ENCODE results near the gene RRP8. TPM values are rescaled to one million over a fixed set of nuclear protein-coding genes. Genes with fewer than 3 reads are reported as not detected.

RRP8 gene
- total RNA-seq, 1 experiment from 2014 or later: 15.1 TPM

DNA sequence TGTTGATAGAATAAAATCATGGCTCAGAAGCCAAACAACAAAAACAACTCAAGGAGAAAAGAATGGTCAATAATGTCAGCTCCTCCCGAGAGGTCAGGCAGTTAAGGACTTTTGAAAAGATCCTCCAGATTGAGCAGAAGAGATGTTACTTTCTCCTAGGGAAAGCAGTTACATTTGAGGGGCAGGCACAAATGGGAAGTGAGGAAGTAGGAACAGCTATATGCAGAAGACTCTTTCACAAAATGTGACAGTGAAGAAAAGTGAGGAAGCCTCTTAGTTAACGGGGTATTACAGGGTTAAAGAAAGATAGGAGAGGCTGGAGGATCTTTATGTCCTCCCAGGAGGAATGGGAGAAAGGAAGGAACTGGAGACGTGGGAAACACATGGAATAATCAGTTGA, 48.8 kb upstream of the RRP8 start:
- Histone ChIP-seq H3K4me3 (ENCODE audit: low read length) (no peak overlapping the region), H3K27me3 (ENCODE audit: low read length) (peaks cover 62% of the 10 kb centered on the region), H3F3A (ENCODE audit: low read length, unreplicated experiment) (no peaks in the 10 kb centered on the region), H3K9me2 (replicated peaks; ENCODE audit: low read length) (no peaks in the 10 kb centered on the region), H3K79me2 (ENCODE audit: low read length) (no peaks in the 10 kb centered on the region), H3K9me3 (ENCODE audit: low read length) (no peaks in the 10 kb centered on the region), H3K36me3 (ENCODE audit: low read depth, low read length) (no peaks in the 10 kb centered on the region), H3K27ac (ENCODE audit: low read length) (no peak overlapping the region), H4K20me1 (ENCODE audit: low read length) (no peaks in the 10 kb centered on the region), H3K4me2 (ENCODE audit: low read length) (no peak overlapping the region), H3K9ac (ENCODE audit: low read length) (no peak overlapping the region), H3K4me1 (ENCODE audit: insufficient read depth, low read length) (no peaks in the 10 kb centered on the region; the same call in 1 of the 2 replicates), H2AFZ (ENCODE audit: low read length) (no peak overlapping the region)
- TF ChIP-seq, protein P1, sequence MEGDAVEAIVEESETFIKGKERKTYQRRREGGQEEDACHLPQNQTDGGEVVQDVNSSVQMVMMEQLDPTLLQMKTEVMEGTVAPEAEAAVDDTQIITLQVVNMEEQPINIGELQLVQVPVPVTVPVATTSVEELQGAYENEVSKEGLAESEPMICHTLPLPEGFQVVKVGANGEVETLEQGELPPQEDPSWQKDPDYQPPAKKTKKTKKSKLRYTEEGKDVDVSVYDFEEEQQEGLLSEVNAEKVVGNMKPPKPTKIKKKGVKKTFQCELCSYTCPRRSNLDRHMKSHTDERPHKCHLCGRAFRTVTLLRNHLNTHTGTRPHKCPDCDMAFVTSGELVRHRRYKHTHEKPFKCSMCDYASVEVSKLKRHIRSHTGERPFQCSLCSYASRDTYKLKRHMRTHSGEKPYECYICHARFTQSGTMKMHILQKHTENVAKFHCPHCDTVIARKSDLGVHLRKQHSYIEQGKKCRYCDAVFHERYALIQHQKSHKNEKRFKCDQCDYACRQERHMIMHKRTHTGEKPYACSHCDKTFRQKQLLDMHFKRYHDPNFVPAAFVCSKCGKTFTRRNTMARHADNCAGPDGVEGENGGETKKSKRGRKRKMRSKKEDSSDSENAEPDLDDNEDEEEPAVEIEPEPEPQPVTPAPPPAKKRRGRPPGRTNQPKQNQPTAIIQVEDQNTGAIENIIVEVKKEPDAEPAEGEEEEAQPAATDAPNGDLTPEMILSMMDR (conservative IDR thresholded peaks at IDR 0.05; ENCODE audit: low read depth, low read length): no peak
- no peak for ATAC-seq
- ChIA-PET CTCF (no interaction called here), POLR2A (ENCODE audit: unreplicated experiment) (no interaction called here)
- BruUV-seq (replicated peaks): no TSS peak
- DNase-seq: no peak
- intact Hi-C loops (cut with micrococcal nuclease): no loop called here

DNA sequence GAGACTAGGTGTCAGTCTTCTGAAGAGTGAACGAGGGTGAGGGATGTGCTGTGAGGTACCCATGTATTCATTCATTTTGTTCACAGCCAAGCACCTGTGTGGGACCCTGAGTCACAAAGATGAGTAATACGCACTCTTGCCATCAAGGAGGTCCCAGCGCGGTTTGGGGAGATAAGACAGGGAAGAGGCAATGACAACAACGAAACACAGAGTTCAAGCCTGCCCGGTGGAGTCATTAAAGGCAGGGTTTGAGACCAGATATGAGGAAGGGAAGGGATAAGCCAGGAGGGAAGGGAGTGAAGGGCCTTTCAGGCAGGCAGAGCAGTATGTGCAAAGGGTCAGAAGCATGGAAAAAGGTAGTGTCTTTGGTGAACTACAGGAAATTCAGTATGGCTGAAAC, 47.6 kb upstream of the RRP8 start:
- H3K36me3 ChIP-seq (ENCODE audit: low read depth, low read length): no peaks in the 10 kb centered on the region
- H3K27me3 ChIP-seq (ENCODE audit: low read length): peaks cover 50% of the 10 kb centered on the region
- ChIA-PET POLR2A (ENCODE audit: unreplicated experiment) (no interaction called here), CTCF (no interaction called here)
- no peaks in the 10 kb centered on the region for H3K9me2 ChIP-seq (replicated peaks; ENCODE audit: low read length)
- H4K20me1 ChIP-seq (ENCODE audit: low read length): no peaks in the 10 kb centered on the region
- H3F3A ChIP-seq (ENCODE audit: low read length, unreplicated experiment): no peaks in the 10 kb centered on the region
- peak; percentile 58 for DNase-seq
- H3K27ac ChIP-seq (ENCODE audit: low read length): no peak overlapping the region
- no peak overlapping the region for H3K9ac ChIP-seq (ENCODE audit: low read length)
- H2AFZ ChIP-seq (ENCODE audit: low read length): no peak overlapping the region
- intact Hi-C loops (cut with micrococcal nuclease): no loop called here
- no peak for TF ChIP-seq EZH2phosphoT487 (IDR thresholded peaks at IDR 0.05; ENCODE audit: borderline replicate concordance, low read length)
- TF ChIP-seq EZH2 (IDR thresholded peaks at IDR 0.05; ENCODE audit: low read length, unreplicated experiment): no peak
- TF ChIP-seq, protein P1 (conservative IDR thresholded peaks at IDR 0.05; ENCODE audit: low read depth, low read length): no peak
- no peaks in the 10 kb centered on the region for H3K79me2 ChIP-seq (ENCODE audit: low read length)
- no peaks in the 10 kb centered on the region for H3K9me3 ChIP-seq (ENCODE audit: low read length)
- H3K4me1 ChIP-seq (ENCODE audit: insufficient read depth, low read length): no peaks in the 10 kb centered on the region; the same call in 1 of the 2 replicates
- H3K4me3 ChIP-seq (ENCODE audit: low read length): no peak overlapping the region
- BruUV-seq (replicated peaks): no TSS peak
- peak; percentile 37; the same call in 1 of the 2 replicates for ATAC-seq
- 0 out of 2 replicates have a peak overlapping the region, but pooled peaks have one; percentile 16 for H3K4me2 ChIP-seq (ENCODE audit: low read length)

DNA sequence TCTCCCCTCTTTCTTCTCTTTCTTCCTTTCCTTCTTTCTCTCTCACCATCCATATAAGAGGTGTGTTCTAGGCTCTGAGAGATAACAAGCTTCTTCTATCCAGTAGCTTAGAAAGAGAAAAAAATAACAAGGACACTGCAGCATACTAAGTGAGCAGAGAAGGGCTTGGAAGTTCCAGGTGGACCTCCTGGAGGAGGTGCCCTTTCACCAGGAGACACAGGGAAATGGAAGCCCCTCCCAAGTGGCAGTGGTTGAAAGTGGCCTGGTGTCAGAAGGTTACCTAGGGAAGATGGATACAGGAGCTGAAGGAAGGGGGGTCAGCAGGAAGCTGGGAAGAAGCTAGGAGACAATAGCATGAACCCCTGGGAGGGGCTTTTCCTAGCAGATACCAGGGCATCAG, 46.7 kb upstream of the RRP8 start:
- Histone ChIP-seq H3K36me3 (ENCODE audit: low read depth, low read length) (no peaks in the 10 kb centered on the region), H3K27ac (ENCODE audit: low read length) (no peak overlapping the region), H3F3A (ENCODE audit: low read length, unreplicated experiment) (no peaks in the 10 kb centered on the region), H3K9me2 (replicated peaks; ENCODE audit: low read length) (no peaks in the 10 kb centered on the region), H3K4me2 (ENCODE audit: low read length) (no peak overlapping the region), H3K9me3 (ENCODE audit: low read length) (no peaks in the 10 kb centered on the region), H2AFZ (ENCODE audit: low read length) (no peak overlapping the region), H3K27me3 (ENCODE audit: low read length) (peaks cover 50% of the 10 kb centered on the region), H3K4me3 (ENCODE audit: low read length) (no peak overlapping the region), H3K79me2 (ENCODE audit: low read length) (no peaks in the 10 kb centered on the region), H3K4me1 (ENCODE audit: insufficient read depth, low read length) (no peaks in the 10 kb centered on the region; the same call in 1 of the 2 replicates), H3K9ac (ENCODE audit: low read length) (no peak overlapping the region), H4K20me1 (ENCODE audit: low read length) (no peaks in the 10 kb centered on the region)
- ChIA-PET POLR2A (ENCODE audit: unreplicated experiment) (no interaction called here), CTCF (interaction anchor here (1.0 kb wide), 1 partner anchor 56 kb away, joined by 3 read pairs; no protein-coding TSS in a partner anchor)
- BruUV-seq (replicated peaks): no TSS peak
- TF ChIP-seq EZH2phosphoT487 (IDR thresholded peaks at IDR 0.05; ENCODE audit: borderline replicate concordance, low read length) (no peak), EZH2 (IDR thresholded peaks at IDR 0.05; ENCODE audit: low read length, unreplicated experiment) (no peak)
- TF ChIP-seq, protein P1 (conservative IDR thresholded peaks at IDR 0.05; ENCODE audit: low read depth, low read length): no peak
- DNase-seq (no peak), ATAC-seq (no peak)
- intact Hi-C loops (cut with micrococcal nuclease): no loop called here
